Measurements from ENCODE around the gene CCDC28A. TPM values are rescaled to one million over a fixed set of nuclear protein-coding genes. Genes with fewer than 3 reads are reported as not detected.

Gene CCDC28A
- total and polyA plus RNA-seq, 8 donors, result 0.58 to 51.9 (median 26.3) TPM

DNA sequence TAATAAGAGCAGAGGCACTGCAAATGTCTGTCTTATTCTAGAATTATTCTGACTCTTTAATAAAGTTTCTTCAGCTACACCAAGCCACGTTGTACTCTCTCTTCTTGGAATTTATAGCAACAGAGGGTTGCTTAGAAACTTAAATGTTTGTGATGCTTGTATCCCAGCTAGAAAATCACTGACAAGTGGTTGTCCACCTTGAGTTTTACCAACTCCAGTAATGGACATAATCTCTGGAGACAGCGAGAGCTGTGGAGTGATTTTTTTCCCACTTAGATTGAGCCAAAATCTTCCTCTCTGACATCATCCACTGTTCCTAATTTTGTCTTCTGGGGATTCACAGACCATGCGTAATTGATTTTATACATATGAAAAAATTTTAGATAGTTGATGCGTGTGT, 30.3 kb downstream of the CCDC28A start:
- WGBS, 5 donors, result 58 to 80% (median 74%) methylated on average over 4 of the region's 4 CpGs

GRCh38 chr6:138805016-138805765, 31.6 kb downstream of the CCDC28A start:
- intact Hi-C loops (cut with DNase I; ENCODE audit: low total_unique reads), result no loop called here
- 75 to 90% (median 82%) methylated on average over 9 of the region's 9 CpGs for WGBS, 5 donors
- TF ChIP-seq POLR2A (IDR thresholded peaks at IDR 0.05) (no peak), EP300 (IDR thresholded peaks at IDR 0.05) (no peak), CTCF (IDR thresholded peaks at IDR 0.05) (no peak), POLR2AphosphoS5 (IDR thresholded peaks at IDR 0.05) (no peak)
- no peak overlapping the region for H3K27ac ChIP-seq
- no peaks in the 10 kb centered on the region for H3K4me1 ChIP-seq
- no peaks in the 10 kb centered on the region for H3K27me3 ChIP-seq
- peak in 1 of 2 donors; percentile 74 for DNase-seq
- no peaks in the 10 kb centered on the region for H3K36me3 ChIP-seq
- no peak overlapping the region for H3K4me3 ChIP-seq
- H3K9me3 ChIP-seq, result no peaks in the 10 kb centered on the region

More for the DNA sequence above, 30.3 kb downstream of the CCDC28A start:
- H3K27ac ChIP-seq, result no peak overlapping the region
- intact Hi-C loops (cut with DNase I; ENCODE audit: low total_unique reads), result no loop called here
- DNase-seq, result peak in 1 of 2 donors; percentile 59
- no peaks in the 10 kb centered on the region for H3K9me3 ChIP-seq
- TF ChIP-seq POLR2A (IDR thresholded peaks at IDR 0.05), result no peak
- no peak for TF ChIP-seq EP300 (IDR thresholded peaks at IDR 0.05)
- no peaks in the 10 kb centered on the region for H3K27me3 ChIP-seq
- H3K4me1 ChIP-seq, result no peaks in the 10 kb centered on the region
- no peak overlapping the region for H3K4me3 ChIP-seq
- no peaks in the 10 kb centered on the region for H3K36me3 ChIP-seq

GRCh38 chr6:138806889-138807288, 33.3 kb downstream of the CCDC28A start:
- intact Hi-C loops (cut with DNase I; ENCODE audit: low total_unique reads), result no loop called here
- H3K4me1 ChIP-seq, result no peaks in the 10 kb centered on the region
- H3K27me3 ChIP-seq, result no peaks in the 10 kb centered on the region
- no peak overlapping the region for H3K4me3 ChIP-seq
- no peaks in the 10 kb centered on the region for H3K36me3 ChIP-seq
- no peak for DNase-seq
- H3K27ac ChIP-seq, result no peak overlapping the region
- 37 to 79% (median 67%) methylated on average over 1 of the region's 1 CpG for WGBS, 5 donors
- TF ChIP-seq CTCF (IDR thresholded peaks at IDR 0.05) (no peak), EP300 (IDR thresholded peaks at IDR 0.05) (no peak)
- H3K9me3 ChIP-seq, result no peaks in the 10 kb centered on the region

GRCh38 chr6:138809677-138810076, 36.1 kb downstream of the CCDC28A start:
- WGBS, 5 donors, result 85 to 92% (median 91%) methylated on average over 3 of the region's 3 CpGs
- Histone ChIP-seq H3K4me3 (no peak overlapping the region), H3K9me3 (no peaks in the 10 kb centered on the region), H3K36me3 (no peaks in the 10 kb centered on the region), H3K27ac (no peak overlapping the region), H3K4me1 (no peaks in the 10 kb centered on the region), H3K27me3 (no peaks in the 10 kb centered on the region)
- intact Hi-C loops (cut with DNase I; ENCODE audit: low total_unique reads), result loop anchor here (10.0 kb wide), 1 partner anchor 555 kb away; no protein-coding TSS in a partner anchor
- TF ChIP-seq POLR2A (IDR thresholded peaks at IDR 0.05), result no peak
- no peak for TF ChIP-seq EP300 (IDR thresholded peaks at IDR 0.05)
- TF ChIP-seq POLR2AphosphoS5 (IDR thresholded peaks at IDR 0.05), result no peak
- no peak for DNase-seq

DNA sequence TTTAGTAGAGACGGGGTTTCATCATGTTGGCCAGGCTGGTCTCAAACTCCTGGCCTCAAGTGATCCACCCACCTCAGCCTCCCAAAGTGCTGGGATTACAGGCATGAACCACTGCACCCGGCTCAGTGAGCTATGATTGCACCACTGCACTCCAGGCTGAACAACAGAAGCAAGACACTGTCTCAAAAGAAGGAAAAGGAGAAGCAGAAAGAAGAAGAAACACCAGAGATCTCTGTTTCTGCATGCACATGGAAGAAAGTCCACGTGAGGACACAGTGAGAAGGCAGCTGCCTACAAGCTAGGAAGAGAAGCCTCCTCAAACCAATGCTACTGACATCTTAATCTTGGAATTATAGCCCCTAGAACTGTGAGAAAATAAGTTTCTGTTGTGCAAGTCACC, 38.3 kb downstream of the CCDC28A start:
- no peaks in the 10 kb centered on the region for H3K27me3 ChIP-seq
- no peak overlapping the region for H3K27ac ChIP-seq
- WGBS, 5 donors, result 75 to 91% (median 88%) methylated on average over 3 of the region's 3 CpGs
- H3K36me3 ChIP-seq, result no peaks in the 10 kb centered on the region
- no peak overlapping the region for H3K4me3 ChIP-seq
- no peak for DNase-seq
- H3K4me1 ChIP-seq, result no peaks in the 10 kb centered on the region
- H3K9me3 ChIP-seq, result no peaks in the 10 kb centered on the region
- TF ChIP-seq POLR2AphosphoS5 (IDR thresholded peaks at IDR 0.05) (no peak), CTCF (IDR thresholded peaks at IDR 0.05) (no peak), EP300 (IDR thresholded peaks at IDR 0.05) (no peak), POLR2A (IDR thresholded peaks at IDR 0.05) (no peak)
- intact Hi-C loops (cut with DNase I; ENCODE audit: low total_unique reads), result loop anchor here (10.0 kb wide), 1 partner anchor 553 kb away; no protein-coding TSS in a partner anchor

All from stomach (tissue), 9 donors.